CD4-positive, alpha-beta T cell treated with Interleukin-21 for 1 hour (primary cell): Measurements from ENCODE around the gene RAMP3.

Experiments used
- DNase-seq: peaks from one replicate; pipeline ENCODE4 v3.0.0-alpha.2; 2020

Gene RAMP3

GRCh38 chr7:45225948-45226335 lies 68.4 kb downstream of the RAMP3 start:
- DNase-seq = no peak

DNA sequence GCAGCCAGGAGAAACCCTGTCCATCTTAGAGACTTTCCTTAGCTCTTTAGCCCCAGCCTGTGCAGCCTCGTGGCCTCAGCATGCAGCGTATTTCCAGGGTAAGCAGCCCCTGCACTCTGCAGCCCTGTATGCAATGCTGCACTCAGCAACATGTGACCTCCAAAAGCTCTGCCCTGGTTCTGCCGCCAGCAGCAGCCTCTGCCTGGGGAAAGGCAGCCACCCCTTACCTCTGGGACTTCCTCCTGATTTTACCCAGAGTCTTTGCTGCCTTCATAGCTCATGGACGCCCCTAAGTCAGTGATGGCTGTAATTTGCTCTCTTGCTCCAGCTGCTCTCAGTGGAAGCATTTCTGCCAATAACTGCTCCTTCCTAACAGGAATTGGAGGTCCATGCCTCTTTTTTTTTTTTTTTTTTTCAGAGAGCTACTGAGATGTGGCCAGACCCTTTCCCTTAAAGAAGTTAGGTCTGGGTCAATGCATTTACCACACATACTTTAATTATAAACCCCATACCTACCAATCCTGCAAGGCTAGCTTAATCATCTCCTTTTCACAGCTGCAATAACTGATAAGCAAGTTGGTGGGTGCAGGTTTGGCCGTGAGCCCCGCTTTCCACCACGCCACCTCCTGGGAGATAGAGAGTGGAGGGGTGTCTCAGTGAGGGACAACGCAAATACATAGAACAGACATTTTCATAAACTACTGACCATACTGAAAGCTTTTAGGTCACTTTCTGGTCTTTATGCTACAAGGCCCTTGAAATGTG lies 71.7 kb downstream of the RAMP3 start:
- no peak for DNase-seq

DNA sequence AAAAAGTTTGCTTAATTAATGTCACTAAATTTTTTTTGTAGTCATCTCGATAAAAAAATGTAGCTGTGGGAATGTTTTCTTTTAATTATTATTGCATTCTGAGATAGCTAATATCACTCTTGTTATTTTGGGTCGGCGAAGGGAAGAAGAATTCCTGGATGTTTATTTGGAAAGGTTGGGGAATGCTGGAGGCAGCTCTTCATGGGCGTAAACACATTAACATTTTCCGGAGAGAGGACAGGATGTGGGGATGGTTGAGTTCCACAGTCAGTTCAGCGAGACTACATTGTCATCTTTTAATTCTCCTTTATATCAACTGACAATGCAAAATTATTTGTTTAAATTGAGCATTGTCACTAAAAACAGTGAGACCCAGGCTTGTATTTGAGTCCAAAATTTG lies 72.5 kb downstream of the RAMP3 start:
- no peak for DNase-seq

DNA sequence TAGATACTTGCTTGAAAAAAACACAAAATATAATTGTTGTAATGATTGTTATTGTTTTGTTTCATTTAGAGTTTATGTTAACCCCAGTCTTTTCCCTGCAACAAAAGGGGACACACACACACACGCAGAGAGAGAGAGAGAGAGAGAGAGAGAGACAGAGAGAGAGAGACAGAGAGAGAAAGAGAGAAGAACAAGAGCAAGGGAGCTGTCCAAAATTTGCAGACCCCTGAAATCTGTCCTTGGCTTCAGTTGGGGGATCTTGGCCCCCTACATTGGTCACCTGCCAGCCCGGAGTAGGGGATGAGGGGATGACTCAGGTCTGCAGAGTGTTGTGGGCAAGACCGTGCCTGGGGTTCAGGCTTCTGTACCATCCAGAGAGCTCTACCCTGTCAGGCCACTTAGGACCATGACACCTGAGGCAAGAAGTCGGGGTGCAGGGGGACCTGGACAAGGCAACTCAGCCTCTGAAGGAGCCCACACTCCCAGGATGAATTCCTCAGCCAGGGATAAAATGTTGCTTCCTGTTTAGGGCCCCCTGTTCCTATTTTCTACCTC lies 73.1 kb downstream of the RAMP3 start:
- DNase-seq = no peak

DNA sequence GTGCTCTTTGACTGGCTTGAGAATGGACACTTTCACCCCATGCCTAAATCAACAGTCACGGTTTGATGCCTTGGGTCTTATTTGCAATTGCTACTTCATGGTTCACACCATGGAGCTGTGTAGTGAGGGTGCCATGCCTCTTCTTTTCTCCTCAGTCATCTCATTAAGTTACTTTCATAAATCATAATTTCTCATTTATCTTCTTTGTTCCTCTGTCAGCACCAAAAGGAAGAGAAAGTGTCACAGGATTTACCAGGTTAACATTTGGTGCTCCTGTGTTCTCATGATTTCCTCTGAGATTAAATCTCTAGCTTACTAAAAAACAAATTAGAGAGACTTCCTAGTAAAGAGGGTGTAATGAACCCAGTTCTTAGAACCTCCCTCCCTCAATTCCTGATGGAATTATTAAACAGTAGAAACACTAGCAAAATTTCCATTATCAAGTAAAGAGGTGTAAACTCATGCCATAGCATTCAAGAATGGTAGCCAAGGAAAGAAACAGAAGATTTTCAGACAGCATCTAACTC lies 75.7 kb downstream of the RAMP3 start:
- DNase-seq = no peak
